ENCODE data around the gene ZNF490.
"Not testable (repeated sequence)": the region's sequence is repeated elsewhere in the genome, so short reads cannot be mapped to it uniquely, and the experiment has no call there.

ZNF490 gene

GRCh38 chr19:12580180-12580694 is 30.4 kb downstream of the ZNF490 start:
- Mint-ChIP-seq H3K4me3 (no peak overlapping the region), H3K36me3 (peaks cover 63% of the 10 kb centered on the region), H3K27ac (no peak overlapping the region), H3K4me1 (peaks cover 2% of the 10 kb centered on the region), H3K9me3 (peaks cover 9% of the 10 kb centered on the region), H3K27me3 (no peaks in the 10 kb centered on the region)
- no peak for ATAC-seq

DNA sequence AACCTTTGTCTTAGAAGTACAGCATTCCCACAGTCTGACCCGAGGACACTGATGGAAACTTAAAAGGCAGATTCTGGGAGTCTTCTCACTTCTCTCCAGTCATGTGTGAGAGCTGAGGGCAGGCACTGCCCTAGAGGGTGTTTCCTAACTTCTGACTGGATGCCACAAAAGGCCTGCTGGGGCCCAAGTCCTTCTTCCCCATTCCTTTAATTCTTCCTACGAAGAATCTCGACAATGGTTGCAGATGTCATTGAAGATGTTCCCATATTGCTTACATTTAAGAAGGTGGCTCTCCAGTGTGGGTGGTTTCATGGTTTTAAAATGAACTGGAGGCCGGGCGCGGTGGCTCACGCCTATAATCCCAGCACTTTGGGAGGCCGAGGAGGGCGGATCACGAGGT is 32.0 kb downstream of the ZNF490 start:
- Mint-ChIP-seq H3K36me3 (peaks cover 61% of the 10 kb centered on the region), H3K4me1 (peaks cover 16% of the 10 kb centered on the region), H3K4me3 (no peak overlapping the region), H3K9me3 (peaks cover 9% of the 10 kb centered on the region), H3K27me3 (no peaks in the 10 kb centered on the region), H3K27ac (no peak overlapping the region)
- ATAC-seq: no peak

GRCh38 chr19:12574036-12574435 is 36.6 kb downstream of the ZNF490 start:
- peaks cover 17% of the 10 kb centered on the region for H3K36me3 Mint-ChIP-seq
- peak overlapping the region; percentile 24 for H3K4me3 Mint-ChIP-seq
- H3K4me1 Mint-ChIP-seq: peaks cover 33% of the 10 kb centered on the region
- peak overlapping the region; percentile 73 for H3K27ac Mint-ChIP-seq
- H3K27me3 Mint-ChIP-seq: no peaks in the 10 kb centered on the region
- ATAC-seq: peak; percentile 96
- H3K9me3 Mint-ChIP-seq: no peaks in the 10 kb centered on the region

DNA sequence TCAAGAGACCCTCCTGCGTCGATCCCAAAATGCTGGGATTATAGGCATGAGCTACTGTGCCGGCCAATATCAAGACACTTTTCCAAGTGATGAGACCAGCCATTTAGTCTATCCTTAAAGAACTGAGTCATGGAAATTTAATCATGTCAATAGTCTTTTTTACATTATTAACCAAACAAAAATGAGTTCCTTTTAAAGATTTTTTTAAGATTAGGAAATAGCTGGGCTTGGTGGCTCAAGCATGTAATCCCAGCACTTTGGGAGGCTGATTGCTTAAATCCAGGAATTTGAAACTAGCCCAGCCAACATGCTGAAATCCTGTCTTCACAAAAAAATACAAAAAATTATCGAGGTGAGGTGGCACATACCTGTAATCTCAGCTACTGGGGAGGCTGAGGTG is 42.7 kb downstream of the ZNF490 start:
- Mint-ChIP-seq H3K4me1 (peaks cover 23% of the 10 kb centered on the region), H3K36me3 (no peaks in the 10 kb centered on the region), H3K27me3 (no peaks in the 10 kb centered on the region), H3K4me3 (no peak overlapping the region), H3K9me3 (no peaks in the 10 kb centered on the region), H3K27ac (no peak overlapping the region)
- no peak for ATAC-seq

- H3K27ac Mint-ChIP-seq, H3K36me3 Mint-ChIP-seq, H3K4me3 Mint-ChIP-seq, ATAC-seq, H3K4me1 Mint-ChIP-seq, H3K9me3 Mint-ChIP-seq, H3K27me3 Mint-ChIP-seq: not testable (repeated sequence)
Observed at GRCh38 chr19:12566380-12566779, 44.2 kb downstream of the ZNF490 start.

DNA sequence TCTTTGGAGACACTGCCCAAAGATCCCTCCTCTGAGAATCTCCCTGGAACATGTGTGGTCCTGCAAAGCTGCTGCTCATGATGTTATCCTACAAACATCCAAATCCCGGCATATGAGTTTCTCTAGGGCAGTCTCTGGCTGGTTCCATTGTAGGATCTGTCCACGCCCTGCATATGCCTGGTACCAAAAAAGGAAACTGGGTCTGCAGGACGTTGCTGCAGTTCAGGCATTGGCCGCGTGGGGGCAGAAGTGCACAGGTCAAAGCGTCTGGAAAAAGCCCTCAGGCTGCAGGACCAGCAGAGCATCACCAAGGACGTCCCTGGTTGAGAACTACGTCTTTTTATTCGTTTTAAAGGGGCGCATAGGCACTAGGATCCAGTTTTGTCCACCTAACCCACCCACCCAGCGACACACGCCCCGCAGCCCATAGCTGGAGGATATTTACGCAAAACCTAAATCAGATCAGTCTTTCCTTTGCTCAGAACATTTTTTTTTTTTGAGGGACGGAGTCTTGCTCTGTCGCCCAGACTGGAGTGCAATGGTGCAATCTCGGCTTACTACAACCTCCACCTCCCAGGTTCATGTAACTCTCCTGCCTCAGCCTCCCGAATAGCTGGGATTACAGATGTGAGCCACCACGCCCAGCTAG is 46.5 kb downstream of the ZNF490 start:
- peak; percentile 83 for ATAC-seq
- Mint-ChIP-seq H3K9me3 (no peaks in the 10 kb centered on the region), H3K27ac (peak overlapping the region; percentile 34), H3K27me3 (no peaks in the 10 kb centered on the region), H3K4me3 (peak overlapping the region; percentile 12), H3K4me1 (peaks cover 8% of the 10 kb centered on the region), H3K36me3 (no peaks in the 10 kb centered on the region)

DNA sequence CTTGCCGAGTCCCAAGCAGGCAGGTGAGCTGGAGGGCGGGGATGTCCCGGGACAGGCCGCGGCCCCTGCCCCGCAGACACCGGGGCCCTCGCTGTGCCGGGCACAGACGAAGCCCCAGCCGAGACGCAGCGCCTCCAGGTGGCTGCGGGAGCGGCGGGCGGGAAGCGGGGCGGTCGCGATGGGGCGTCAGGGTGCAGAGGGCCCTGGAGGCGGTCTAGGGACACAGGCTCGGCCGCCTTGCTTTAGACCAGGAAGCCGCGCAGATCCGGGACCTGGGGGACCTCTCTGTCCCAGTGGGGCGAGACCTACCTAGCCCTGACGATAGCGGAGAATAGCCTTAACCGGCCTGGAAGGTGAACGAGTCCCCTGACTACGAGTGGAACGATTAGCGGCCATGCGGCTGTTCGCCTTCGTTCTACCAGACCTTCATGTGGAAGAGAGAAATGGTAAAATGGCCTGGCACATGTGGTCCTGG is 55.1 kb downstream of the ZNF490 start:
- H3K4me3 Mint-ChIP-seq: no peak overlapping the region
- no peaks in the 10 kb centered on the region for H3K9me3 Mint-ChIP-seq
- no peak for ATAC-seq
- no peak overlapping the region for H3K27ac Mint-ChIP-seq
- H3K4me1 Mint-ChIP-seq: peaks cover 20% of the 10 kb centered on the region
- H3K36me3 Mint-ChIP-seq: no peaks in the 10 kb centered on the region
- H3K27me3 Mint-ChIP-seq: no peaks in the 10 kb centered on the region

GRCh38 chr19:12551060-12551832 is 59.4 kb downstream of the ZNF490 start, which contains the start of gene ZNF564:
Gene ZNF564 (minus strand): TSS chr19:12551482. CDS start chr19:12551332, 150 bp downstream.
- Mint-ChIP-seq H3K27me3 (no peaks in the 10 kb centered on the region), H3K27ac (peak within 1 kb of the TSS; percentile 92), H3K4me3 (peak within 1 kb of the TSS; percentile 97), H3K9me3 (no peaks in the 10 kb centered on the region), H3K4me1 (peaks cover 52% of the 10 kb centered on the region), H3K36me3 (peaks cover 24% of the 10 kb centered on the region)
- peak; percentile 100 for ATAC-seq

DNA sequence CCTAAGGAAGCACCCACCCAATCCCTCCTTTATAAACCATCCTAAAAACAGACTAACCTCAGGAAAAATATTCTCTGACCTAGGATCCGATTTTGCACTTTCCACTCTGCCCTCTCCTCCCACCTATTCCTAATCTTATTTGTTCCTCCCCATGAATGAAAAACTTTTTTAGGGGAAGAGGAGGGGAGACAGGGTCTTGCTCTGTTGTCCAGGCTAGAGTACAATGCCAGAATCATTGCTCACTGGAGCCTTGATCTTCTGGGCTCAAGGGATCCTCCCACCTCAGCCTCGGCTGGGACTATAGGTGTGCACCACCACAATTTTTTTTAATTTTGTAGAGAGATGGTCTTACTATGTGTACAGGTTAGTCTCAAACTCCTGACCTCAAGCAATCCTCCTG is 63.7 kb downstream of the ZNF490 start:
- H3K27ac Mint-ChIP-seq: peak overlapping the region; percentile 1
- no peak for ATAC-seq
- peaks cover 70% of the 10 kb centered on the region for H3K4me1 Mint-ChIP-seq
- H3K27me3 Mint-ChIP-seq: no peaks in the 10 kb centered on the region
- H3K9me3 Mint-ChIP-seq: peaks cover 7% of the 10 kb centered on the region
- no peak overlapping the region for H3K4me3 Mint-ChIP-seq
- peaks cover 59% of the 10 kb centered on the region for H3K36me3 Mint-ChIP-seq

DNA sequence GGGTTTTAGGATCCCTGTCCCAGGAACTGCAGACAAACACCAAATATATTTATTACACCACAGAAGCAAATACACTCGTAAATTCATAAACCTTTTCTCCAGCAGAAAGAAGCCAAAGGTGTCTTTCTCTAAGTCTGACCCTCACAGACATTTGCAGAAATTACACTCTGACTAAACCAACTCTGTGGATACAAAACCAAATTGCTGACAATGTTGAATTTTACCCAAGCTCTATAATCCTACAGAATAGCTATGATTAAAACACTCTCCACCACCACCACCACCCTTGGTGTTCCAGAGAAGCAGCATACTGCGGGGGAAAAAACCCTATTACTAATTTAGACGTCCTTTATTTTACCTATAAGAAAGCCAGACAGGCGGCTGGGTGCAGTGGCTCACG is 64.5 kb downstream of the ZNF490 start:
- Mint-ChIP-seq H3K27ac (no peak overlapping the region), H3K4me1 (peaks cover 64% of the 10 kb centered on the region), H3K4me3 (no peak overlapping the region), H3K9me3 (peaks cover 7% of the 10 kb centered on the region), H3K27me3 (no peaks in the 10 kb centered on the region), H3K36me3 (peaks cover 59% of the 10 kb centered on the region)
- no peak for ATAC-seq

DNA sequence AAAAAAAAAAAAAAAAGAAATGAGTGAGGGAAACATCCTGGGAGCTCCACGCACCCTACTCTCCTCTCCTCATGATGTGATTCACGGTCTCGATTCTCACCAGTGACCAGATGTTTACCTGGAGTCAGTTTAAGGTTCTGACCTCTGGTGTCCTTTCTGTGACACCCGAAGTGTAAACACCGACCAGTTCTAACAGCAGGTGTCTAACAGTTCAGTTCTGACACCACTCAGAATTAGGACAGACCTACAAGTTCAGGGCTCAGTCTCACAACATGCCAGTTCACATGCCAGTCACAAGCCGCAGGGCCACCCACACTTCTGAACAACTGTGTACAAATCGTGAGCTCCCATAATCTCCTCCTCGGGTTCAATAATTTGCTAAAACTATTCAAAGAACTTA is 65.3 kb downstream of the ZNF490 start:
- H3K9me3 Mint-ChIP-seq: peaks cover 7% of the 10 kb centered on the region
- H3K36me3 Mint-ChIP-seq: peaks cover 63% of the 10 kb centered on the region
- ATAC-seq: no peak
- no peaks in the 10 kb centered on the region for H3K27me3 Mint-ChIP-seq
- peaks cover 60% of the 10 kb centered on the region for H3K4me1 Mint-ChIP-seq
- H3K4me3 Mint-ChIP-seq: no peak overlapping the region
- H3K27ac Mint-ChIP-seq: no peak overlapping the region

DNA sequence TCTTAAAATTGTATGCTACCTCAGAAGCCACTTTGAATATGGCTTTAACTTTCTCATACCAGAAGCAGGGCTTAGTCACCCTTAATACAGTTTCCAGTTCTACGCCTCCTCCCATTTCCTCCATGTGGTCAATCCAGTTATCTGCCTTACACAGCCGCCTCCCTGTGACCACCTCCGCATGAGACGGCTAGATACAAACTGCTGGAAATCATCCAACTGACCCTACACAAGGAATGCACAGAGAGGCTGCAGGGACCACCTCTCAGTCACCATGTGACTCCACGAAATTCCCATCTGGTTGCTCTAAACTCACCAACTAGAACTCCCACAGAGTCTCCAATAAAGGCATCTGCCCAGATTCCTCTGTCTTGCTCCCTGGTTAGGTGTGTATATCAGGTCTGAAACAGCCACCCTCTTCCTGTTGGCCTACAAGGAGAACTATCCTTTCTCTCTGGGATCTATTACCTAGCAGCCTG is 66.2 kb downstream of the ZNF490 start:
- H3K4me3 Mint-ChIP-seq: no peak overlapping the region
- peaks cover 7% of the 10 kb centered on the region for H3K9me3 Mint-ChIP-seq
- ATAC-seq: no peak
- H3K36me3 Mint-ChIP-seq: peaks cover 67% of the 10 kb centered on the region
- H3K4me1 Mint-ChIP-seq: peaks cover 54% of the 10 kb centered on the region
- no peaks in the 10 kb centered on the region for H3K27me3 Mint-ChIP-seq
- H3K27ac Mint-ChIP-seq: no peak overlapping the region

- Mint-ChIP-seq H3K36me3 (peaks cover 68% of the 10 kb centered on the region), H3K9me3 (peaks cover 7% of the 10 kb centered on the region), H3K4me3 (no peak overlapping the region), H3K4me1 (peaks cover 48% of the 10 kb centered on the region), H3K27ac (no peak overlapping the region), H3K27me3 (no peaks in the 10 kb centered on the region)
- no peak for ATAC-seq
Observed at GRCh38 chr19:12543855-12544254, 66.8 kb downstream of the ZNF490 start.

Data from stimulated activated memory B cell treated with anti-CD40 and anti-IgM and Interleukin-4, amounts not matched to agents 10 μg/mL and 1 μg/mL and 100 μg/mL, for 72 hours (primary cell).